Midbrain (tissue), 1 donor: ENCODE measurements around the gene USP7.
"Not testable (repeated sequence)": the region's sequence is repeated elsewhere in the genome, so short reads cannot be mapped to it uniquely, and the experiment has no call there.

Experiments used
- DNase-seq: peaks from one replicate; lab custom pipeline; 2025; lab: John Stamatoyannopoulos, UW

Gene USP7

GRCh38 chr16:8924214-8924613 is 39.5 kb downstream of the USP7 start:
- DNase-seq: peak; percentile 25

- peak; percentile 45 for DNase-seq
These were observed 40.5 kb downstream of the USP7 start for GRCh38 chr16:8923199-8923598.

- DNase-seq: no peak
These were observed 42.2 kb downstream of the USP7 start for GRCh38 chr16:8921347-8921984.

- no peak for DNase-seq
These were observed 42.9 kb downstream of the USP7 start for GRCh38 chr16:8920645-8921346.

- DNase-seq: no peak
These were observed 43.7 kb downstream of the USP7 start for GRCh38 chr16:8919934-8920462.

- DNase-seq: no peak
These were observed 44.4 kb downstream of the USP7 start for GRCh38 chr16:8919089-8919933.

- DNase-seq: not testable (repeated sequence)
These were observed 46.4 kb downstream of the USP7 start for GRCh38 chr16:8917336-8917735.

GRCh38 chr16:8916541-8917225 is 47.0 kb downstream of the USP7 start:
- DNase-seq: no peak

- no peak for DNase-seq
These were observed 47.9 kb downstream of the USP7 start for GRCh38 chr16:8915722-8916301.

GRCh38 chr16:8914098-8914497 is 49.6 kb downstream of the USP7 start:
- no peak for DNase-seq

- no peak for DNase-seq
These were observed 50.9 kb downstream of the USP7 start for GRCh38 chr16:8912793-8913192.

- DNase-seq: no peak
These were observed 52.9 kb downstream of the USP7 start for GRCh38 chr16:8910811-8911210.

- no peak for DNase-seq
These were observed 54.8 kb downstream of the USP7 start for GRCh38 chr16:8908810-8909468.

GRCh38 chr16:8907096-8907495 is 56.6 kb downstream of the USP7 start:
- DNase-seq: no peak

- no peak for DNase-seq
These were observed 57.7 kb downstream of the USP7 start for GRCh38 chr16:8905795-8906591.

- no peak for DNase-seq
These were observed 58.4 kb downstream of the USP7 start for GRCh38 chr16:8905168-8905762.

- no peak for DNase-seq
These were observed 59.7 kb downstream of the USP7 start for GRCh38 chr16:8904018-8904430.

GRCh38 chr16:8903004-8903403 is 60.7 kb downstream of the USP7 start:
- no peak for DNase-seq

GRCh38 chr16:8901320-8901861 is 62.3 kb downstream of the USP7 start:
- DNase-seq: no peak

- DNase-seq: no peak
These were observed 63.4 kb downstream of the USP7 start for GRCh38 chr16:8900343-8900742.
